ENCODE measurements around the gene TAF11. TPM values are rescaled to one million over a fixed set of nuclear protein-coding genes. Genes with fewer than 3 reads are reported as not detected.

Gene TAF11
- total RNA-seq, 1 donor from 2014 or later, result 40.7 TPM

DNA sequence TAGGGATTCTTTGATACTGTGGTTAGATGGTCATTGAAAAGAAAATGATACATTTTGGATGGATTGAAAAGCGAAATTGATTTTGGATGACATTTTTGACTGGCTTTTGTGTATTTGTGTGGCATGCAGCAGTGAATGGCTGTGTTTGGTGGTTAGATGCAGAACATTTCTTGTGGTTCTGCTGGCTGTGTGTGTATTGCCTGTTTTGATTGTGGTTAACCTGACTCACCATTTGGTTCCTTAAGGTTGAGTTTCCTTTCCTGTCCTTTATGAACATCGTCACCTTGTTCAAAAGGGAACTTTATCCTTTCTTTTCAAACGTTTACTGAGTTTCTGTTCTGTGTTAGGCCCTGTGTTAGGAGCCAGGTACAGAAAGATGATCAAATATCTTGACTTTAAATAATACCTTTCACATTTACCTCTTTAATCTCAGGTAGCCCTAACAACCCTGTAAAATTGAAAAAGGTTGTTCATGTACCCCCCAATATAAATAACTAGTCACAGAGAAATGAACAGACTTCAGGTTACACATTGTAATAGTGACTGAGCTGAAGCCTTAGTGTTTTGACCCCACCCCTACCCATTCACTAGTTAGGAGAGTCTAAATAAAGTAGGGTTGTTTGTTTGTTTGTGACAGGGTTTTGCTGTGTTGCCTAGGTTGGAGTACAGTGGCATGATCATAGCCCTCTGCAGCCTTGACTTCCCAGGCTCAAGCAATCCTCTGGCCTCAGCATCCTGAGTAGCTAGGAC is 25.0 kb upstream of the TAF11 start:
- H3K36me3 Mint-ChIP-seq, result peaks cover 3% of the 10 kb centered on the region
- H3K4me3 Mint-ChIP-seq, result no peak overlapping the region
- H3K27me3 Mint-ChIP-seq, result no peaks in the 10 kb centered on the region
- no peak for DNase-seq (ENCODE audit: extremely low spot score, unreplicated experiment)
- TF ChIP-seq, protein P1, sequence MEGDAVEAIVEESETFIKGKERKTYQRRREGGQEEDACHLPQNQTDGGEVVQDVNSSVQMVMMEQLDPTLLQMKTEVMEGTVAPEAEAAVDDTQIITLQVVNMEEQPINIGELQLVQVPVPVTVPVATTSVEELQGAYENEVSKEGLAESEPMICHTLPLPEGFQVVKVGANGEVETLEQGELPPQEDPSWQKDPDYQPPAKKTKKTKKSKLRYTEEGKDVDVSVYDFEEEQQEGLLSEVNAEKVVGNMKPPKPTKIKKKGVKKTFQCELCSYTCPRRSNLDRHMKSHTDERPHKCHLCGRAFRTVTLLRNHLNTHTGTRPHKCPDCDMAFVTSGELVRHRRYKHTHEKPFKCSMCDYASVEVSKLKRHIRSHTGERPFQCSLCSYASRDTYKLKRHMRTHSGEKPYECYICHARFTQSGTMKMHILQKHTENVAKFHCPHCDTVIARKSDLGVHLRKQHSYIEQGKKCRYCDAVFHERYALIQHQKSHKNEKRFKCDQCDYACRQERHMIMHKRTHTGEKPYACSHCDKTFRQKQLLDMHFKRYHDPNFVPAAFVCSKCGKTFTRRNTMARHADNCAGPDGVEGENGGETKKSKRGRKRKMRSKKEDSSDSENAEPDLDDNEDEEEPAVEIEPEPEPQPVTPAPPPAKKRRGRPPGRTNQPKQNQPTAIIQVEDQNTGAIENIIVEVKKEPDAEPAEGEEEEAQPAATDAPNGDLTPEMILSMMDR (conservative IDR thresholded peaks at IDR 0.05), result no peak
- no peaks in the 10 kb centered on the region for H3K9me3 Mint-ChIP-seq
- no peak overlapping the region for H3K27ac Mint-ChIP-seq
- H3K4me1 Mint-ChIP-seq (ENCODE audit: unreplicated experiment), result peaks cover 28% of the 10 kb centered on the region

GRCh38 chr6:34911822-34912221 is 24.0 kb upstream of the TAF11 start:
- TF ChIP-seq, protein P1 (conservative IDR thresholded peaks at IDR 0.05), result no peak
- H3K27ac Mint-ChIP-seq, result no peak overlapping the region
- DNase-seq (ENCODE audit: extremely low spot score, unreplicated experiment), result no peak
- H3K27me3 Mint-ChIP-seq, result no peaks in the 10 kb centered on the region
- H3K4me3 Mint-ChIP-seq, result no peak overlapping the region
- H3K9me3 Mint-ChIP-seq, result no peaks in the 10 kb centered on the region
- peaks cover 3% of the 10 kb centered on the region for H3K36me3 Mint-ChIP-seq
- peaks cover 31% of the 10 kb centered on the region for H3K4me1 Mint-ChIP-seq (ENCODE audit: unreplicated experiment)

- no peak for DNase-seq (ENCODE audit: extremely low spot score, unreplicated experiment)
- Mint-ChIP-seq H3K27ac (no peak overlapping the region), H3K4me1 (ENCODE audit: unreplicated experiment) (peaks cover 31% of the 10 kb centered on the region), H3K4me3 (no peak overlapping the region), H3K36me3 (peaks cover 3% of the 10 kb centered on the region), H3K27me3 (no peaks in the 10 kb centered on the region), H3K9me3 (no peaks in the 10 kb centered on the region)
- TF ChIP-seq, protein P1 (conservative IDR thresholded peaks at IDR 0.05), result no peak
Measured at GRCh38 chr6:34909320-34909883, 21.6 kb upstream of the TAF11 start.

DNA sequence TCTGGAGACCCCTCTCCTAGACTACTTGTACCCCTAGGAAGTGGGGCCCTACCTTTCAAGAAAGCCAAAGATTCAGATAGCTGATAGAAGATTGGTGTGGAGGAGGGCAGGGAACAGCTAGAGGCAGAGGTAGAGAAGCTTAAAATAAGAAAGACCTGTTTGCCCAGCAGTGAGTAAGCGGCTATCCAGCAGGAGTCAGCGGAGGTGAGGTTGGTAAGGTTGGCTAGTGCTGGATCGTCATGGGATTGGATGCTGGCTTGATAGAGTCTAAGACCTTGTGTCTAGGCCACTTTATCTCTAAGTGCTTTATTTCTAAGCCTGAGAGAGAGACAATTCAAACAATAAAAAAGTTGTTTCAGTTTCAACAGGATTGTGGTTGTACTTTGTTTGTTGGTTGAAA is 20.4 kb upstream of the TAF11 start:
- Mint-ChIP-seq H3K4me3 (no peak overlapping the region), H3K9me3 (no peaks in the 10 kb centered on the region), H3K4me1 (ENCODE audit: unreplicated experiment) (peaks cover 31% of the 10 kb centered on the region), H3K36me3 (peaks cover 3% of the 10 kb centered on the region), H3K27ac (no peak overlapping the region), H3K27me3 (no peaks in the 10 kb centered on the region)
- no peak for DNase-seq (ENCODE audit: extremely low spot score, unreplicated experiment)
- TF ChIP-seq, protein P1 (conservative IDR thresholded peaks at IDR 0.05), result no peak

GRCh38 chr6:34906826-34907225 is 19.0 kb upstream of the TAF11 start:
- Mint-ChIP-seq H3K27me3 (no peaks in the 10 kb centered on the region), H3K27ac (no peak overlapping the region), H3K4me1 (ENCODE audit: unreplicated experiment) (peaks cover 31% of the 10 kb centered on the region), H3K9me3 (no peaks in the 10 kb centered on the region), H3K4me3 (no peak overlapping the region), H3K36me3 (peaks cover 3% of the 10 kb centered on the region)
- no peak for DNase-seq (ENCODE audit: extremely low spot score, unreplicated experiment)
- TF ChIP-seq, protein P1 (conservative IDR thresholded peaks at IDR 0.05), result no peak

Data from type B pancreatic cell (in vitro differentiated cells).